GM21723 (cell line): Measurements from ENCODE around the gene SNU13.
A peak's percentile ranks its signal among the peaks of the same experiment; 100 is the strongest.
"Not testable (repeated sequence)": the region's sequence is repeated elsewhere in the genome, so short reads cannot be mapped to it uniquely, and the experiment has no call there.

Experiments used
- ATAC-seq: cut with Tn5 transposase; IDR thresholded peaks from one replicate; pipeline ENCODE4 v1.9.1; 2021; ENCODE audit warnings: mild to moderate bottlenecking, moderate library complexity; ENCODE audit not compliant: unreplicated experiment

Gene SNU13

DNA sequence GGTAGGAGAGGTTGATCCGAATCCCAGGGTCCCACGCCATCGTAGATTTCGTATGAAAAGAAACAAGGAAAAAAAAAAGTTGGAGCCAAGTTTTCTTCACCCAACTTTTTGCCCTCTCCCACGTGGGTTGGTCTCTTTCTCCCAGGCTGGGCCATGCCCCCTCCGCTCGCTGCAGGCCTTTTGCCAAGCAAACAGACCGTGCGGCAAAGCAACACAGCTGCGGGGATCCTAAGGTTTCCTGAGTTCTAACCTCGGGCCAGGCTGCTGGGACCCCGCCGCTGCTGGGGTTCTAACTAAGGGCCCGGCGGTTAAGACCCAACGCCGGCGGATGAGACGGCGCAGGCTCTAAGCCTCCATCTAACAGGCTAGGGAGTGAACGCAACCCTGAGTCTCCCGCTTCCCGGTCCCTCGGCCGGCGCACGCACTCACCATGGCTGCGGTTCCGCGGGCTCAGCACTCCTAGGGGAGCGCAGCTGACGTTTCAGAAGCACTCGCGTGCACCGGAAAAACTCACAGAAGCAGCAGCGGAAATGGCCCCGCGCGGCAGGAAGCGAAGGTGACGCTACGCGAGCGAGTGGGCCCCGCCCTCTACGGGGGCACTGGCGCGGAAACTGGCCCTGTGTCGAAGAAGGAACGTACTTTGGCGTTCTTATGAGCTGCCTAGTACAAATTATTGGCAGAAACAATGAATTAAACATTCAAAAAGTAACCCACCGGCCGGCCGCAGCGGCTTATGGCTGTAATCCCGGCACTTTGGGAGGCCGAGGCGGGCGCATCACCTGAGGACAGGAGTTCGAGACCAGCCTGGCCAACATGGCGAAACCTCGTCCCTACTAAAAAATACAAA lies at the start of gene SNU13:
TSS of gene SNU13 (minus strand) at position 503 of the 847 bp plus-strand sequence. CDS start at position 432, 71 bp downstream.
- peak; percentile 85 for ATAC-seq

DNA sequence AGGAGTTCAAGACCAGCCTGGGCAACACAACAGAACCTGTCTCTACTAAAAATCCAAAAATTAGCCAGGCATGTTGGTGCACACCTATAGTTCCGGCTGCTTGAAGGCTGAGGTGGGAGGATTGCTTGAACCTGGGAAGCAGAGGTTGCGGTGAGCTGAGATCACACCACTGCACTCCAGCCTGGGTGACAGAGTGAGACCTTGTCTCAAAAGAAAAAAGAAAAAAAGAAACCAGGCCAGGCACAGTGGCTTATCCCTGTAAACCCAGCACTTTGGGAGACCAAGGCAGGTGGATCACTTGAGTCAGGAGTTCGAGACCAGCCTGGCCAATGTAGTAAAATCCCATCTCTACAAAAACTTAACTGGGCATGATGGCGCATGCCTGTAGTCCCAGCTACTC lies 44.6 kb upstream of the SNU13 start:
- not testable (repeated sequence) for ATAC-seq

DNA sequence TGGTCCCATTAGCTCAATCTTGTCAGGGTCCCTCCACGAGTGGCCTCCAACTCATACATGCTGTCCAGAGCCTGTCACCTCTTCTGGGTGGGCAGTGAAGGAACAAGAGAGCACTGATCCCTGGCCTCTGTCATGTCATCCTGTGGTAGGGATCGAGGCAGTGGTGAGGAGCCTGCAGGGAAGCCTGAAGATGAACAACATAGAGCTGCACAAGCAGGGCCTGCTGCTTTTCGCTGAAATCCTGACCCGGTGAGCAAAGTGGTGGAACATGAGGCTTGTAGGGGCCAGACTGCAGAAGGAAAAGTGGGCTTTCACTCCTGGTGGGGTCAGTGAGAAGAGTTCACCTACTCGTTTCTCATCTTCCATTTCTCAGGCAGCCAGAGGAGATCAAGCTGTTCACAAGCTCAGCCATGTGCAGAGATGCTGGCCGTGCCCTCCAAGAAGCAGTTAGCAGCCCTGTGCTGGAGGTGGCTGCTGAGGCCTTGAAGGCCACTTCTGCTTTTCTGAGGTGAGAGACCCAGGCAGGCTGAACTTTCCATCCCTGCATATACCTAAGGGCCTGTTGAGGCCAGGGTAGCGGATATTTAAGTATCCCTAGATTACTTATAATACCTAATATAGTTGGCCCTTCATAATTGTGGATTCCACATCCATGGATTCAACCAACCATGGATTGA lies 43.6 kb upstream of the SNU13 start:
- no peak for ATAC-seq

DNA sequence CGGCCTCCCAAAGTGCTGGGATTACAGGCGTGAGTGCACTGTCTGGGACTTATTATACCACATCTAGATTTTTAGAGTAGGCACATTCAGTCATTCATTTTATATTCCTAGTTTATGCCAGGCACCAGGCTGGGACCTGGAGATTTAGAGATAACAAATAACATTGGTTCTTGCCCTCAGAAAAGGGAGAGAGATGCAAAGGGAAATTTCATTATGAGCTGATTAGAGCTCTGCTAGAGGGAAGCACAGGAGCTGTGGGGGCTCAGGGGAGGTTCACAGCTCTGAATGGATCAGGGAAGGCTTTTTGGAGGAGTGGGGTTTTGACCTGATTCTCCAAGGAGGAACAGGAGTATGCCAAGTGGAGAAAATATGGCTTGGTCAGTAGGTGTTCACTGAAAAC lies 42.9 kb upstream of the SNU13 start:
- ATAC-seq = no peak

DNA sequence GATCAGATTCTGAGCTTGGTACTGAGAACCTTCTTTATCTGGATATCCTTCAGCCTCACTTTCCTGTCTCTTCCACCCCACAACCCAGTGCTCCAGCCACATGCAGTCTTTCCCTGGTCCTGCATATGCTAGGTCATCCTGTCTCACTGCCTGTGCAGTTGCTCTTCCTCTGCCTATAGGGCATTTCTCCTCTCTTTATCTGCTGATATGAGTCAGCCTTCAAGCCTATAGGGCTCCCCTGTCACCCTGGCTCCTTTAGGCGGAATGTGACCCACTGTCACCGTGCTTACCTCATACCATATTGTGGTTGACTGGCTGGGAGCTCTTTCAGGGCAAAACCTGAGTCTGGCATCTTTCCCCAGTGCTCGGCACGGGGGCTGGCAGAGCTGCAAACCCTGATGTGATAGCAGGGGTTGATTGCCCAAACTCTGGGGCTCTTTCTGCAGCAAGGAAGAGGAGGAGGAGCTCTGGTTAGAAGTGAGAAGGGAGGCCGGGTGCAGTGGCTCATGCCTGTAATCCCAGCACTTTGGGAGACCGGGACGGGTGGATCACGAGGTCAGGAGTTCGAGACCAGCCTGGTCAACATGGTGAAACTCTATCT lies 36.9 kb upstream of the SNU13 start:
- ATAC-seq = no peak

DNA sequence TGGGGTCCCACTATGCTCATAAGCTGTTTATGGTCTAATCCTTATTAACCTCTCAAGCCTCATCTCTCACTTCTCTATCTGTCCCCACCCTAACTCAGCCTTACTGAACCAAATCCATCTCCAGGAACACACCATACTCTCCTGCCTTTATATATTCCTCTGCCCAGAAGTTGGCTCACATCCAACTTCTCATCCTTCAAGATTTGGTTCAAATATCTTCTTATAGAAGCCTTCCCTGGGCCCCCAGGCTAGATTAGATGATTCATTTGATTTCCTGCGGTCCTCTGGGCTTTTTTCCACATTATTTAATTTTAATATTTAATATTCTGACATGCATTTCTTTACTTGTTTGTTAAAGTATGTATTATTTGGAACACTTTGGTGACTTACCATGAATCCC lies 33.8 kb upstream of the SNU13 start:
- no peak for ATAC-seq

DNA sequence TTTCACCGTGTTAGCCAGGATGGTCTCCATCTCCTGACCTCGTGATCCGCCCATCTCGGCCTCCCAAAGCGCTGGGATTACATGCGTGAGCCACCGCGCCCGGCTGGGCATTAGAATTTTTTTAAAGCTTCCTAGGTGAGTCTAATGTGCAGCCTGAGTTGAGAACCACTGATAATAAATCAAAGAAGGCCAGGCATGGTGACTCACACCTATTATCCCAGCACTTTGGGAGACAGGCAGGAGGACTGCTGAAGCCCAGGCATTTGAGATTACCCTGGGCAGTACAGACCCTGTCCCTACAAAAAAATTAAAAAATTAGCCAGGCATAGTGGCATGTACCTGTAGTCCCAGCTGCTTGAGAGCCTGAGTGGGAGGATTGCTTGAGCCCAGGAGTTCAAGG lies 24.3 kb upstream of the SNU13 start:
- ATAC-seq = no peak

DNA sequence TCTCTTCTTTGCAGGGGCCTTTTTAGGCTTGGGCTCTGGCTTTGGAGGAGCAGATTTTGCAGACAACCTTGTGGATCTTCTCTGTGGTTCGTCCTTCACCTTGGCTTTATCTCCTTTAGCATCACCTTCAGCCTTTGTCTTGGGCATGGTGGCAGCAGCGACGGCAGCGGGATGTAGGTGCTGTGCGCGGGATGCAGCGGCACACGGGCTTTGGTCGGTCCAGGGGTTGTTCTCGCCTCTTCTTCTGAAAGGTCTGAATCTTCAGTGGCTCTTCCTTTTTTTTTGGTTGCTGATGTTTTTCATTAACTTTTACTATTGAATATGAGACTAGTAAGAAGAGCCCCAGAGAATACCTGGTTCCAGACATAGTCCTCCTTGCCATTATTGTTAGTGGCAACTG lies 20.7 kb upstream of the SNU13 start:
- no peak for ATAC-seq

DNA sequence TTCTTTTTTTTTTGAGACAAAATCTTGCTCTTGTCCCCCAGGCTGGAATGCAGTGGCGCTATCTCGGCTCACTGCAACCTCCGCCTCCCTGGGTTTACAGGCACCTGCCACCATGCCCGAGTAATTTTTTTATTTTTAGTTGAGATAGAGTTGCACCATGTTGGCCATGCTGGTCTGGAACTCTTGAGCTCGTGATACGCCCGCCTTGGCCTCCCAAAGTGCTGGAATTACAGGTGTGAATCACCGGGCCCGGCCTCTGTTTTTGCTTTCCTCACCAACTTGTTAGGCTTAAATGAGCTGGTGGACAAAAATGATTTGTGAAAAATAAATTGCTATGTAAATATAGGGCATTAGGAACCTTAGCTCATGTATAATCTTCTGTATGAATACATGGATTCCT lies 14.1 kb upstream of the SNU13 start:
- ATAC-seq = no peak

DNA sequence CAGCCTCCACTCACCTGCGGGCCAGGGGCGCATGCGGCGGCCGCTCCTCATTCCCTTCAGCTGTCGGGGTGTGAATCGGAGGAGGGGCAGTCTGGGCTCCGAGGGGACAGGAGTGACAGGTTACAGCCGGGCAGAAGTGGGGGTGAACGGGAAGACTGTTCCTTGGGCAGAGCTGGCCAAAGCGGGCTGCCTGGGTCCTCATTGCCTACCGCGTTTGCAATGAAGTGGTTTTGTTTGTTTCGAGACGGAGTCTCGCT lies 11.4 kb upstream of the SNU13 start:
- ATAC-seq = no peak

DNA sequence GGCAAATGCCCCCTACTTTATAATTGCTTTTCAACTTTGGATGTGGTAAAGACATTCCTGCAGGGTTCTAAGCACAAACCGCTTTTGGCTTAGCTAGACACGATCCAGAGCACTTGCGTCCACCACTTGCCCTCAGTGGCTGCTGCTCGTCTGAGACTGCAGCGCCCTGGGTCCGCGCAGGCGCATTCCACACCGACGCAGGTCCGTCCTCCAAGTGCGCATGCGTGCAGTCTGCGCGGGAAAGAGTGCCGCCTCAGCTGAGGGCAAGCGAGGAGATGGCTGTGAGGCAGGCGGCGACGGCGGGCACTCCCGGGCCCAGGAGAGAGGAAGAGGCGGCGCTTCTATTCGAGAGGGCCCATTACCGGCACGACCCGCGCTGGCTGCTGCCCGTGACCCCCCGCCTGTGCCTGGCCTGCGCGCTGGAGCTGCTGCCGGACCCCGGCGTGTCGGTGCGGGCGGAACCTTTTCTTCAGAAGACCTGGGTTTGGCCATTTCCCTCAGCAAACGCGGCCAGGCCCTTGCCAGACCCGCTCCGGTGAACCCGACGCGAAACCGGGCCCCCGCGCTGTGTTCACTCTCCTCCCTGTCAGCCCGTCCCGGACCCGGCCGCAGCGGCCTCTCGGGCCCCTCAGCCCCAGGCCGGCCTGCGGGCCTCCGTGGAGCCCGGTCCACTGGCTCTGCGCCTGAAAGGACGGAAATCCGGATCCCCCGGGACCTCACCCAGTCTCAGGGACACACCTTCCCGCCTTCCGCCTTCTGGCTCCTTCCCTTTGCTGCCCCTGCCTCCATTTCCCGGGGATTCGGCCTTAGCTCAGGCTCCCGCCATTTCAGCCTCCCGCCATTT lies 10.8 kb upstream of the SNU13 start, which contains the start of gene MEI1:
TSS of gene MEI1 (plus strand) at position 240 of the 844 bp plus-strand sequence. CDS start at position 276, 36 bp downstream.
- ATAC-seq = no peak

DNA sequence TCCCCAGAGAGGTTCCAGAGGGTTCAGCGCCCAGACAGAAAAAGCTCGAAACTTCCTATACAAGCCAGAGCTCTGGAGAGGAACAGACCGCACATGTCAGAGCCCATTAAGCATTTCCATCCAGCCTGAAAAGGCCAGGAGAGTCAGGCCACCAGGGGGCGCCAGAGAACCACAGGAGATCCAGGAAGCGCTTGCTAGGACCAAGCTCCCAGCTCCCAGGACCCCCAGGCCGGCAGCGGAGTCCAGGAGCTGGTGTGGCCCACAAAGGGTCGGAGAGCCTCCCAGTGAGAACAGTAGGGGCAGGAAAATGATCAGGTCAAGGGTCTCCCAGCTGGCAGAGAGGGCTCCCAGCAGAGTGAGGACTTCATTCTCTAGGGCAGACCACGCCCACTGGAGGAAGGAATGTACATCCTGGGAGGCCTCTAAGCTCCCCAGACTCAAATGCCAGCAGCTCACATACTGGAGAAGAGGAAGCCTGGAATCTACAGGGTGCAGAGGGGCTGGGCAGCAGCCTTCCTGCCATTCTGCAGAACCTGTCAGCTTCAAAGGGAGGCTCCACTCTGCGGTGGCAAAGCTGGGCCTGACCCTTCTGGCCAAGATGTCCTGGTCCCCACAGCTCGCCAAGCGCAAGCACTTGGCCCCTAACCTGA lies 8.6 kb upstream of the SNU13 start:
- no peak for ATAC-seq

DNA sequence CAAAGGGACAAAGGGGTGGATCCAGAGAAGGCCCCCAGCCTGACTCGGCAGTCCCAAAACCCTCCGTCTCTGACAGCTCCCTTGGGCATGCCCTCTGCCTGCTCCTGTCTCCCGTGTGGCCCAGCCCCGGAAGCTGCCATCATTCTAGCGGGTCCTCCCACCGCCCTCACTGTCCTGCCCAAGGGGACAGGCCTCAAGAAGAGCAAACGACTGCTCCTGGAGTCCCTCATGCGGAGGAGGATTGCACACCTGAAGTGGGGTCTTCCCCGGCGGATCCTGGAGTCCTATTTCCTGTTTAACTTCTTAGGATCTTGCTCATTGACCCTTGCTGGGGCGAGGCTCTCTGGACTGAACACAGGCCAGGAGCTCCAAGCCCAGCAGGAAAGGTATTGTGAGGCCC lies 8.0 kb upstream of the SNU13 start:
- ATAC-seq = no peak

DNA sequence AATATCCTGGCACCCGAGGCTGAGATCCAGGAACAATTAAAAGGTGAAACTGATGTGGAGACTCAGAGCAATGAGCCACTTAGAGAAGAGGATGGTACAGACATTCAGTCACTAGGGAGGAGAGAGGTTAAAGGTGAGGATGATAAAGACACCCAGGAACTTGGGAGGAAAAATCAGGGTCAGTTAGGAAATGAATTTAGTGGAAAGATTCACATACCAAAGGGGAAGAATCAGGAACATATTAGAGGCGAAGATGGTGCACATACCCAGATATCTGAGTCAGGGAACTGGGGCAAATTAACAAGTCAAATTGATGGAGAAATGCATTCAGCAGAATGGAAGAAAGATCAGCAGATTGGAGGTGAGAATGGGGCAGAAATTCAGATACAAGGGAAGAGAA lies 6.5 kb upstream of the SNU13 start:
- no peak for ATAC-seq

DNA sequence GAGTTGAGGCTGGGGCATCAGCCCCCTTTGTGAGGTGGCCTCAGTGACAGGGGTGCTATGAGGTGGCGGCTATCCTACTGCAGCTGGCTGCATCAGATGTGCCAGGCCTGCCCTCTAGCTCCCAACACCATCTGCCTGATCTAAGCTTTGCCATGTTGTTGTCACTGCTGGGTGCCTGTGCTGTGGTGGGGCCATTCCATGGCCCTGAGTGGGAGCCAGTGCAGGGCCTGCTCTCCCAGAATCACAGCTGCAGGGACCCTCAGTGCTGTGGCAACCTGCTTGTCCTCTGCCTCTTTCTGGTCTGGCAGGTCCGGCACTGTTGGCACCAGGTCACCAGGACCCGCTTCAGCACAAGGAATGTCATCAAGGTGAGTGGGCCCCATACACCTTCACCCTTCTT lies 1.8 kb upstream of the SNU13 start:
- no peak for ATAC-seq

DNA sequence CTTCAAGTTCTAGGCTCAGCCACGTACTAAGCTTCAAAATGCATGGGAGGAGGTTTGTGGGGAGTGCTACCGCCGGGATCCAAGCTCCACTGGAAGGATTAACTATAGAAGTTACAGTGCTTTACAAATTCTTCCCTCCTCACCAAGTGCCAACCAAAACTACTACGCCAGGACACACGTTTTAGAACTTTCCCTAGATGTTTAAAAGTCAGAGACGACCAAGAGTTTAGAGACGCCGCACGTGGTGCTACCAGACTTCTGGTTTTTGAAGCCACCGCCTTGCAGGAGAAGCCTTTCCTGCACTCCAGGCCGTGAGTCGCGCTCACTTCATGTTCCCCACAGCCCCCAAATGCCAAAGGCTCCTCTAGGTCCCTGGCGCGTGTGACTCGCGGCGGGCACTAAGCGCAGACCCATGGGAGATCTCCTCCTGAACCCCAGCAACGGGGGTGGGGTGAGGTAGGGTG lies 734 bp downstream of the SNU13 start:
- ATAC-seq = no peak

DNA sequence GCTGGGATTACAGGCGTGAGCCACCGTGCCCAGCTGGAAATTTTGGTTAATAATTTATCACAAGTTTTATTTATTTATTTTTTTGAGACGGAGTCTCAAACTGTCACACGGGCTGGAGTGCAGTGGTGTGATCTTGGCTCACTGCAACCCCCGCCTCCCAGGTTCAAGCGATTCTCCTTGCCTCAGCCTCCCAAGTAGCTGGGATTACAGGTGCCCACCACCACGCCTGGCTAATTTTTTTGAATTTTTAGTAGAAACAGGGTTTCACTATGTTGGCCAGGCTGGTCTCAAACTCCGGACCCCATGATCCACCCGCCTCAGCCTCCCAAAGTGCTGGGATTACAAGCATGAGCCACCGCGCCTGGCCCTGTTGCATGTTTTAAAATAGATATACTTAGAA lies 1.8 kb downstream of the SNU13 start:
- ATAC-seq = not testable (repeated sequence)

DNA sequence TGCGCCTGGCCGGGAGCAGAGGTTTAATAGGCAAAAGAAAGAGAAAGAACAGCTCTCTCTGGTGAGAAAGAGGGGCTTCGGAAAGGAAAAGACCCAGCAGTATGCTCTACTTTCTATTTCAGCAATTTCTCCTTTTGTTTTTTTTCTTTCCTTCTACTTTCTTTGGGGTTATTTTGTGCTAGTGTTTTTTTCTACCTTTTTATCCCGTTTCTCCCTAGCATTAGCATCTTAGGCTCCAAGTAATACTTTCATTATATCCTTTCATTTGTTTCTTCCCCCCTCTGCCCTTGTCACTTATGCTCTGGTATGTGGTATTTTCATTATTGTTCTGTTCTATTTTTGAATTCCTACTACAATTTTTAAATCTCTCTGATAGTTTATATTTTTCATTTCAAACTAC lies 4.5 kb downstream of the SNU13 start:
- no peak for ATAC-seq

DNA sequence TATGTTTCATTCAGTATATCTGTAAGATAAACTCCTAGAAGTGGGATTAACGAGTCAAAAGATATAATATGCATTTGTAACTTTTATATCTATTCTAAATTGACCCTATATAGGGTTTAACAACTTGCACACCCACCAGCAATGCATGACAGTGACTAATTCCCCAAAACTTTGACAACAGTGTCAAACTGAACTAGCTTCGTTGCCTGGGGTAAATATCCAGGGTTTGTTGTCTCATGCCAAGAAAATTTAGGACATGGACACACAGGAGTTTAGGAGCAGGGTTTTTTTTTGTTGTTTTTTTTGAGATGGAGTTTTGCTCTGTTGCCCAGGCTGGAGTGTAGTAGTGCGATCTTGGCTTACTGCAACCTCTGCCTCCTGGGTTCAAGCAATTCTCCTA lies 5.1 kb downstream of the SNU13 start:
- ATAC-seq = no peak

DNA sequence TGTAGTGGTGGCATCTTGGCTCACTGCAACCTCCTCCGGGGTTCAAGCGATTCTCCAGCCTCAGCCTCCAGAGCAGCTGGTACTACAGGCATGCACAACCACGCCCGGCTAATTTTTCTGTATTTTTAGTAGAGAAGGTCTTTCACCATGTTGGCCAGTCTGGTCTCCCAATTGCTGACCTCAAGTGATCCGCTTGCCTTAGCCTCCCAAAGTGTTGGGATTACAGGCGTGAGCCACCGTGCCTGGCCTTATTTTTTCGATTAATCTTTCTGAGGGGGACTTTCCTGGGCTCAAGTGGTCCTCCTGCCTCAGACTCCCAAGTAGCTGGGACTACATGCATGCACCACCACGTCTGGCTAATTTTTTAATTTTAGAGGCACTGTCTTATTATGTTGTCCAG lies 5.6 kb downstream of the SNU13 start:
- no peak for ATAC-seq
